ENCODE data around the gene ZSWIM4. TPM values are rescaled to one million over a fixed set of nuclear protein-coding genes. Genes with fewer than 3 reads are reported as not detected.

ZSWIM4 gene
- total and polyA plus RNA-seq, 2 of the 13 experiments (the other 11 are each of a cell fraction or from before 2014, with no cell fraction given): 0.33 to 0.86 TPM

DNA sequence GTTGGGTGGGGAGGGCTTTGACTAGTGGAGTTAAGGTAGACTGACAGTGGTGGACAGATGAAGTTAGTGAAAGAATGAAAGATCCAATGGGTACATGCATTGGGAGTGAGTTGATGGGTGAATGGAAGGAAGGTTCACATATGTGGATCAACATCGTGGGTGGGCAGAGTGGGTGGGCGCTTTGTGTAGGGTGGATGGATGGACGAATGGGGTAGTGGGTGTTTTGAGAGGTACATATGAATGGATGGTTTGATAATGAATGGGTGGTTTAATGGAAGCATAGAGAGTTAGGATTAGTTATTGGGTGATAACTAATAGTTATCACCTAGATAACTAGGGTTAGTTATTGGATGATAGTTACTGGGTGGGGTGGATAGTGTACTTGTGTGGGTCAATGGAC, 11.5 kb downstream of the ZSWIM4 start:
- no peak for ATAC-seq
- DNase-seq (ENCODE audit: low spot score): no peak
- Histone ChIP-seq H3K4me2 (ENCODE audit: low read depth, low read length) (no peak overlapping the region), H4K20me1 (ENCODE audit: insufficient read depth, low read length) (no peaks in the 10 kb centered on the region), H2AFZ (ENCODE audit: low read length) (no peak overlapping the region), H3K27me3 (ENCODE audit: control insufficient read depth in 1 of 2, insufficient read depth in 2 of 2, low read length in 2 of 2) (no peaks in the 10 kb centered on the region), H3K4me1 (ENCODE audit: insufficient read depth, low read length) (peaks cover 11% of the 10 kb centered on the region), H3K27ac (ENCODE audit: extremely low read length, insufficient read depth, low read length) (no peak overlapping the region), H3K9me3 (ENCODE audit: low read length) (no peaks in the 10 kb centered on the region), H3K36me3 (replicated peaks in 1 of 2; ENCODE audit: control insufficient read depth in 1 of 2, insufficient read depth in 2 of 2, low read length in 2 of 2) (no peaks in the 10 kb centered on the region), H3K79me2 (ENCODE audit: insufficient read depth, low read length) (no peaks in the 10 kb centered on the region), H3K4me3 (replicated peaks in 1 of 3; ENCODE audit: insufficient read depth in 1 of 3, low read depth in 2 of 3, low read length in 3 of 3) (no peak overlapping the region), H3K9ac (ENCODE audit: insufficient read depth, low read depth, low read length) (no peak overlapping the region)
- intact Hi-C loops (cut with micrococcal nuclease; ENCODE audit: unreplicated experiment) (no loop called here), in situ Hi-C loops (cut with HindIII; ENCODE audit: extremely low pct_ligation_motif_present, low pct_unique_long_range_greater_than_20kb) (no loop called here)
- no TSS peak for BruUV-seq (replicated peaks)
- TF ChIP-seq TSC22D2 (CRISPR knock-in tag; IDR thresholded peaks at IDR 0.05; ENCODE audit: borderline replicate concordance) (no peak), TCF12 (IDR thresholded peaks at IDR 0.05) (no peak), TCF12 (CRISPR knock-in tag; IDR thresholded peaks at IDR 0.05) (no peak), RORA (CRISPR knock-in tag; IDR thresholded peaks at IDR 0.05) (no peak), ZFP41 (CRISPR knock-in tag; IDR thresholded peaks at IDR 0.05; ENCODE audit: borderline replicate concordance) (no peak), ZNF205 (CRISPR knock-in tag; IDR thresholded peaks at IDR 0.05) (no peak), ZBTB21 (CRISPR knock-in tag; IDR thresholded peaks at IDR 0.05) (no peak), ELF4 (CRISPR knock-in tag; IDR thresholded peaks at IDR 0.05; ENCODE audit: borderline replicate concordance) (no peak), WIZ (CRISPR knock-in tag; IDR thresholded peaks at IDR 0.05) (no peak), FOXJ3 (CRISPR knock-in tag; IDR thresholded peaks at IDR 0.05; ENCODE audit: borderline replicate concordance) (no peak), ZNF253 (CRISPR knock-in tag; IDR thresholded peaks at IDR 0.05; ENCODE audit: borderline replicate concordance) (no peak), ZNF562 (CRISPR knock-in tag; IDR thresholded peaks at IDR 0.05; ENCODE audit: borderline replicate concordance) (no peak), NPAS2 (CRISPR knock-in tag; IDR thresholded peaks at IDR 0.05; ENCODE audit: borderline replicate concordance) (no peak), MAZ (IDR thresholded peaks at IDR 0.05; ENCODE audit: borderline replicate concordance, low read depth, low read length) (no peak), MAZ (CRISPR knock-in tag; IDR thresholded peaks at IDR 0.05; ENCODE audit: low read depth) (no peak), SMAD9 (CRISPR knock-in tag; IDR thresholded peaks at IDR 0.05) (no peak), ZFP82 (CRISPR knock-in tag; IDR thresholded peaks at IDR 0.05; ENCODE audit: borderline replicate concordance) (no peak), ZNF577 (CRISPR knock-in tag; IDR thresholded peaks at IDR 0.05; ENCODE audit: borderline replicate concordance, low read depth) (no peak)
- TF ChIP-seq, protein P1, sequence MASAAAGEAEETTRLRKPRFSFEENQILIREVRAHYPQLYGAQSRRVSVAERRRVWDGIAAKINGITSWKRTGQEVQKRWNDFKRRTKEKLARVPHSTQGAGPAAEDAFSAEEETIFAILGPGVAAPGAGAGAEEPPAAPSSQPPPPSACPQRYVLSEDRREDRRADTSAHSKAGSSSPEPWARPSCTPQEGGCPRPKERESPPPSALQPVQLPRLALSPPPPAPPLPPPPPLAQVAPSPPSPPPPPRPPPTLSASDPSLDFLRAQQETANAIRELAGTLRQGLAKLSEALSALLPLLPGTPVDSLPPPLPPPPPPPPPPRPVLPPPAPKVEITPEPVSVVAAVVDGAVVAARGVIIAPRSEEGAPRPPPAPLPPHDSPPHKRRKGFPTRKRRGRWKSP (CRISPR knock-in tag; IDR thresholded peaks at IDR 0.05): no peak
- TF ChIP-seq, protein P2, sequence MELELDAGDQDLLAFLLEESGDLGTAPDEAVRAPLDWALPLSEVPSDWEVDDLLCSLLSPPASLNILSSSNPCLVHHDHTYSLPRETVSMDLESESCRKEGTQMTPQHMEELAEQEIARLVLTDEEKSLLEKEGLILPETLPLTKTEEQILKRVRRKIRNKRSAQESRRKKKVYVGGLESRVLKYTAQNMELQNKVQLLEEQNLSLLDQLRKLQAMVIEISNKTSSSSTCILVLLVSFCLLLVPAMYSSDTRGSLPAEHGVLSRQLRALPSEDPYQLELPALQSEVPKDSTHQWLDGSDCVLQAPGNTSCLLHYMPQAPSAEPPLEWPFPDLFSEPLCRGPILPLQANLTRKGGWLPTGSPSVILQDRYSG (CRISPR knock-in tag; IDR thresholded peaks at IDR 0.05): no peak
- TF ChIP-seq, protein P3, sequence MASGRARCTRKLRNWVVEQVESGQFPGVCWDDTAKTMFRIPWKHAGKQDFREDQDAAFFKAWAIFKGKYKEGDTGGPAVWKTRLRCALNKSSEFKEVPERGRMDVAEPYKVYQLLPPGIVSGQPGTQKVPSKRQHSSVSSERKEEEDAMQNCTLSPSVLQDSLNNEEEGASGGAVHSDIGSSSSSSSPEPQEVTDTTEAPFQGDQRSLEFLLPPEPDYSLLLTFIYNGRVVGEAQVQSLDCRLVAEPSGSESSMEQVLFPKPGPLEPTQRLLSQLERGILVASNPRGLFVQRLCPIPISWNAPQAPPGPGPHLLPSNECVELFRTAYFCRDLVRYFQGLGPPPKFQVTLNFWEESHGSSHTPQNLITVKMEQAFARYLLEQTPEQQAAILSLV (CRISPR knock-in tag; IDR thresholded peaks at IDR 0.05; ENCODE audit: borderline replicate concordance): no peak
- FAIRE-seq: no peak
- ChIA-PET POLR2A (no interaction called here), CTCF (ENCODE audit: low intra/inter-chr PET ratio, low total read pairs) (no interaction called here)
- 84% methylated on average over 3 of the region's 3 CpGs for WGBS (ENCODE audit: low lambda C conversion rate)
